Vagina (tissue), 2 donors: Measurements from ENCODE around the gene CCL13.

ENCODE experiments used
- CTCF ChIP-seq, 3 experiments: fragments of 450-650 bp in 2 of 3; fragments of 200-600 bp in 1 of 3; sonication (generic) in 1 of 3; IDR thresholded peaks; one replicate each; pipeline ENCODE4 v1.5.1; 2017 to 2019; ENCODE audit warnings: antibody characterized with exemption in 3 of 3, mild to moderate bottlenecking in 2 of 3, moderate library complexity in 2 of 3
- POLR2A ChIP-seq, 2 donors: fragments of 450-650 bp; IDR thresholded peaks; one replicate each; pipeline ENCODE4 v1.6.1; 2017; ENCODE audit warnings: antibody characterized with exemption in 2 of 2, mild to moderate bottlenecking in 2 of 2, moderate library complexity in 2 of 2
- POLR2AphosphoS5 ChIP-seq, 2 donors: sonication (generic); formaldehyde crosslinking; IDR thresholded peaks; one replicate each; pipeline ENCODE4 v1.9.0; 2017; ENCODE audit warnings: antibody characterized with exemption in 2 of 2, mild to moderate bottlenecking in 2 of 2, low read depth in 1 of 2; ENCODE audit not compliant: insufficient read depth in 1 of 2

GRCh38 chr17:34352191-34352590, 4.1 kb upstream of the CCL13 start:
- TF ChIP-seq CTCF (IDR thresholded peaks at IDR 0.05) (no peak), POLR2A (IDR thresholded peaks at IDR 0.05) (no peak), POLR2AphosphoS5 (IDR thresholded peaks at IDR 0.05; ENCODE audit: insufficient read depth in 1 of 2, low read depth in 1 of 2) (no peak)
